ENCODE data around the gene SHB.

- TF ChIP-seq CTCF (IDR thresholded peaks at IDR 0.05 in 2 of 3, conservative IDR thresholded peaks at IDR 0.05 in 1 of 3; ENCODE audit: borderline replicate concordance in 1 of 3, insufficient read depth in 1 of 3, low read depth in 2 of 3, low read length in 2 of 3) (no peak), MAX (IDR thresholded peaks at IDR 0.05) (no peak), JUND (IDR thresholded peaks at IDR 0.05) (no peak), POLR2AphosphoS5 (IDR thresholded peaks at IDR 0.05; ENCODE audit: low read depth, low read length) (no peak), ZBTB33 (IDR thresholded peaks at IDR 0.05; ENCODE audit: extremely low read depth, insufficient replicate concordance, low read length) (no peak), EZH2 (IDR thresholded peaks at IDR 0.05) (no peak)
Observed at GRCh38 chr9:38029915-38030638, 39.0 kb downstream of the SHB start.
